IMR-90 (cell line): ENCODE results near the gene MUC6. TPM values are rescaled to one million over a fixed set of nuclear protein-coding genes. Genes with fewer than 3 reads are reported as not detected.

ENCODE experiments used
- ATAC-seq: fragments of 200-7000 bp; cut with Tn5 transposase; 2 replicates; pipeline ENCODE4 v1.9.1; 2020; ENCODE audit warnings: low read depth, mild to moderate bottlenecking, moderate library complexity
- BruUV-seq: library from RNA; stranded (reverse); fragments of 400-500 nt; replicated peaks from 2 replicates; lab custom pipeline; 2021; lab: Mats Ljungman, UMichigan
- CTCF ChIA-PET: fragments of 300-600 bp; formaldehyde crosslinking; extraction: SDS; loops from one replicate; lab custom pipeline; 2021; ENCODE audit warnings: antibody characterized with exemption; lab: Yijun Ruan, JAX
- POLR2A ChIA-PET: fragments of 300-600 bp; sonication (Branson Sonifier 250); formaldehyde crosslinking; loops from one replicate; lab custom pipeline; 2022; ENCODE audit warnings: antibody characterized with exemption; ENCODE audit not compliant: unreplicated experiment; lab: Charles Lee
- DNase-seq: peaks from one replicate; pipeline ENCODE4 v3.0.0; 2013
- H2AFZ ChIP-seq: replicated peaks from 2 replicates; pipeline ENCODE3; 2013; ENCODE audit warnings: low read length, mild to moderate bottlenecking; ENCODE audit not compliant: poor library complexity
- H2AK5ac ChIP-seq: 2 replicates; pipeline ENCODE4 v1.6.1; 2013; ENCODE audit warnings: low read depth, low read length, inconsistent platforms
- H2AK9ac ChIP-seq: replicated peaks from 2 replicates; pipeline ENCODE3; 2013; ENCODE audit warnings: mild to moderate bottlenecking, low read depth, low read length, moderate library complexity; ENCODE audit not compliant: poor library complexity
- H2BK120ac ChIP-seq: 2 replicates; pipeline ENCODE4 v1.6.1; 2013; ENCODE audit warnings: low read depth, low read length, inconsistent platforms
- H2BK15ac ChIP-seq: 3 replicates; pipeline ENCODE4 v1.6.1; 2013; ENCODE audit warnings: low read depth, low read length, inconsistent platforms
- H2BK20ac ChIP-seq: 2 replicates; pipeline ENCODE4 v1.6.1; 2013; ENCODE audit warnings: low read depth, mild to moderate bottlenecking, inconsistent platforms, low read length, moderate library complexity
- H2BK5ac ChIP-seq: 2 replicates; pipeline ENCODE4 v1.6.1; 2013; ENCODE audit warnings: mild to moderate bottlenecking, low read depth, low read length, inconsistent platforms; ENCODE audit not compliant: poor library complexity, severe bottlenecking
- H3K14ac ChIP-seq: replicated peaks from 2 replicates; pipeline ENCODE4 v1.6.1; 2013; ENCODE audit warnings: low read depth, low read length, inconsistent platforms
- H3K18ac ChIP-seq: 2 replicates; pipeline ENCODE4 v1.6.1; 2013; ENCODE audit warnings: low read depth, low read length, control low read depth
- H3K23ac ChIP-seq: 2 replicates; pipeline ENCODE4 v1.6.1; 2013; ENCODE audit warnings: low read depth, low read length, inconsistent platforms
- H3K27ac ChIP-seq: 2 replicates; pipeline ENCODE4 v1.5.1; 2013; ENCODE audit warnings: mild to moderate bottlenecking, control low read depth, low read length; ENCODE audit not compliant: insufficient read depth
- H3K27me3 ChIP-seq: 2 replicates; pipeline ENCODE4 v1.6.1; 2013; ENCODE audit warnings: low read length; ENCODE audit not compliant: control insufficient read depth, insufficient read depth
- H3K36me3 ChIP-seq: 2 replicates; pipeline ENCODE4 v1.6.1; 2013; ENCODE audit warnings: low read length, mixed read lengths; ENCODE audit not compliant: control insufficient read depth, insufficient read depth
- H3K4ac ChIP-seq: 2 replicates; pipeline ENCODE4 v1.6.1; 2013; ENCODE audit warnings: low read depth, low read length, inconsistent platforms
- H3K4me1 ChIP-seq: 2 replicates; pipeline ENCODE4 v1.6.1; 2013; ENCODE audit warnings: low read length, mixed read lengths; ENCODE audit not compliant: control insufficient read depth, insufficient read depth
- H3K4me2 ChIP-seq: 2 replicates; pipeline ENCODE4 v1.6.1; 2013; ENCODE audit warnings: low read depth, mild to moderate bottlenecking, control low read depth, low read length, moderate library complexity
- H3K4me3 ChIP-seq: 2 replicates; pipeline ENCODE4 v1.5.1; 2013; ENCODE audit warnings: low read depth, mild to moderate bottlenecking, control low read depth, low read length, moderate library complexity; ENCODE audit not compliant: insufficient read depth
- H3K56ac ChIP-seq: 2 replicates; pipeline ENCODE4 v1.6.1; 2013; ENCODE audit warnings: low read length, inconsistent platforms; ENCODE audit not compliant: insufficient read depth; ENCODE audit errors: extremely low read depth
- H3K79me1 ChIP-seq, 2 experiments: 2 replicates each; pipeline ENCODE4 v1.6.1; 2013; ENCODE audit warnings: low read length in 2 of 2, inconsistent platforms in 1 of 2, low read depth in 1 of 2
- H3K9ac ChIP-seq: 2 replicates; pipeline ENCODE4 v1.6.1; 2013; ENCODE audit warnings: low read depth, low read length, control low read depth
- H3K9me1 ChIP-seq: 2 replicates; pipeline ENCODE4 v1.6.1; 2013; ENCODE audit warnings: low read length, inconsistent platforms; ENCODE audit not compliant: insufficient read depth
- H3K9me3 ChIP-seq: 2 replicates; pipeline ENCODE4 v1.6.1; 2013; ENCODE audit warnings: low read length; ENCODE audit not compliant: control insufficient read depth, insufficient read depth
- H4K20me1 ChIP-seq: 2 replicates; pipeline ENCODE4 v1.6.1; 2013; ENCODE audit warnings: low read length, inconsistent platforms; ENCODE audit not compliant: insufficient read depth
- H4K5ac ChIP-seq: 2 replicates; pipeline ENCODE4 v1.6.1; 2013; ENCODE audit warnings: mild to moderate bottlenecking, low read depth, low read length, control low read depth
- H4K8ac ChIP-seq, 2 experiments: 2 replicates each; pipeline ENCODE4 v1.6.1; 2013; ENCODE audit warnings: low read depth in 2 of 2, low read length in 2 of 2, control low read depth in 1 of 2, inconsistent platforms in 1 of 2
- H4K91ac ChIP-seq: 2 replicates; pipeline ENCODE4 v1.6.1; 2013; ENCODE audit warnings: low read depth, low read length, inconsistent platforms; ENCODE audit not compliant: insufficient read depth
- BHLHE40 ChIP-seq: fragments of 150-350 bp; IDR thresholded peaks from 2 replicates; pipeline ENCODE4 v1.6.1; 2016; ENCODE audit warnings: mild to moderate bottlenecking, low read depth, low read length
- CEBPB ChIP-seq: IDR thresholded peaks from 2 replicates; pipeline ENCODE4 v1.6.1; 2012; ENCODE audit warnings: low read depth, low read length, improper control_type of control experiment
- CHD1 ChIP-seq: IDR thresholded peaks from 2 replicates; pipeline ENCODE4 v1.6.1; 2012; ENCODE audit warnings: low read depth, low read length, improper control_type of control experiment
- CTCF ChIP-seq: conservative IDR thresholded peaks from 2 replicates; pipeline ENCODE4 v1.5.1; 2012; ENCODE audit warnings: mild to moderate bottlenecking, low read depth, low read length, improper control_type of control experiment
- ELK1 ChIP-seq: fragments of 150-350 bp; IDR thresholded peaks from 2 replicates; pipeline ENCODE4 v1.6.1; 2016; ENCODE audit warnings: low read depth, mild to moderate bottlenecking, low read length, moderate library complexity, borderline replicate concordance
- FOS ChIP-seq: fragments of 150-350 bp; IDR thresholded peaks from 2 replicates; pipeline ENCODE4 v1.6.1; 2016; ENCODE audit warnings: low read depth, low read length
- MAFK ChIP-seq: IDR thresholded peaks from 2 replicates; pipeline ENCODE4 v1.6.1; 2012; ENCODE audit warnings: low read depth, low read length, improper control_type of control experiment
- MAZ ChIP-seq: IDR thresholded peaks from 2 replicates; pipeline ENCODE4 v1.6.1; 2012; ENCODE audit warnings: low read depth, mild to moderate bottlenecking, low read length, improper control_type of control experiment, moderate library complexity, borderline replicate concordance
- MXI1 ChIP-seq: IDR thresholded peaks from 2 replicates; pipeline ENCODE4 v1.6.1; 2012; ENCODE audit warnings: low read depth, mild to moderate bottlenecking, low read length, moderate library complexity, borderline replicate concordance
- NFE2L2 ChIP-seq: fragments of 150-350 bp; IDR thresholded peaks from 2 replicates; pipeline ENCODE4 v1.6.1; 2016; ENCODE audit warnings: low read depth, mild to moderate bottlenecking, low read length
- POLR2A ChIP-seq: IDR thresholded peaks from 2 replicates; pipeline ENCODE4 v1.6.1; 2012; ENCODE audit warnings: mild to moderate bottlenecking, low read depth, low read length
- RAD21 ChIP-seq: IDR thresholded peaks from 2 replicates; pipeline ENCODE4 v1.6.1; 2012; ENCODE audit warnings: low read length, improper control_type of control experiment
- RCOR1 ChIP-seq: IDR thresholded peaks from 2 replicates; pipeline ENCODE4 v1.6.1; 2012; ENCODE audit warnings: mild to moderate bottlenecking, low read length, improper control_type of control experiment; ENCODE audit not compliant: insufficient replicate concordance
- RFX5 ChIP-seq: IDR thresholded peaks from 2 replicates; pipeline ENCODE4 v1.8.0; 2012; ENCODE audit warnings: low read depth, mild to moderate bottlenecking, low read length, moderate library complexity
- SMC3 ChIP-seq: fragments of 150-350 bp; IDR thresholded peaks from 2 replicates; pipeline ENCODE4 v1.6.1; 2016; ENCODE audit warnings: low read depth, mild to moderate bottlenecking, antibody characterized with exemption, low read length, moderate library complexity
- USF2 ChIP-seq: fragments of 150-350 bp; IDR thresholded peaks from 2 replicates; pipeline ENCODE4 v1.6.1; 2017; ENCODE audit warnings: mild to moderate bottlenecking, antibody characterized with exemption, low read length, low read depth
- WGBS, 2 experiments: methylation state at CpG; one replicate each; pipeline versions ENCODE4 v1.1.5 to v1.1.7; 2013; ENCODE audit warnings: missing lambda C conversion rate in 2 of 2; ENCODE audit not compliant: insufficient read length in 1 of 2; ENCODE audit errors: extremely low coverage in 2 of 2; 5-methylcytosine and 5-hydroxymethylcytosine counted together
- dilution Hi-C: fragments of 300-500 bp; cut with HindIII; formaldehyde crosslinking; loops from one replicate; pipeline ENCODE4 v1.14.3; 2018; ENCODE audit warnings: low sequenced_read_pairs; ENCODE audit not compliant: unreplicated experiment
- in situ Hi-C: fragments of 300-500 bp; cut with MboI; formaldehyde crosslinking; loops from 3 replicates; pipeline ENCODE4 v1.14.3; 2019; ENCODE audit warnings: low sequenced_read_pairs, inconsistent platforms, mixed read lengths
- intact Hi-C: fragments of 100-400 bp; cut with micrococcal nuclease; formaldehyde crosslinking; loops from 2 replicates; pipeline ENCODE4 v1.10.0; 2022
- polyA plus RNA-seq, 3 experiments: library from polyadenylated mRNA; depleted of rRNA; stranded (reverse); fragments of >200 nt; gene quantifications; 2 replicates each; pipeline ENCODE4 v1.2.3, GENCODE V29; 2012; ENCODE audit warnings: low replicate concordance in 1 of 3
- total RNA-seq: library from RNA; depleted of rRNA; stranded (reverse); fragments of >200 nt; gene quantifications from 2 replicates; pipeline ENCODE4 v1.2.3, GENCODE V29; 2012

Gene MUC6
- total and polyA plus RNA-seq, 2 of the 4 experiments (the other 2 are of a cell fraction) = not detected

- 95% methylated on average over 6 of the region's 19 CpGs; no CpG with 5 or more reads in 1 of the 2 experiments for WGBS, 2 experiments
- CTCF ChIA-PET = no interaction called here
- Histone ChIP-seq H2BK15ac (no peak overlapping the region), H4K20me1 (peaks cover 12% of the 10 kb centered on the region), H3K9me1 (peaks cover 9% of the 10 kb centered on the region), H3K23ac (no peak overlapping the region), H2AK5ac (no peak overlapping the region), H2BK5ac (no peak overlapping the region), H3K27me3 (no peaks in the 10 kb centered on the region), H2AK9ac (no peak overlapping the region), H4K5ac (no peak overlapping the region), H2AFZ (no peak overlapping the region), H2BK20ac (no peak overlapping the region), H4K8ac (no peak overlapping the region), H3K9me3 (no peaks in the 10 kb centered on the region), H3K14ac (no peak overlapping the region), H3K9ac (no peak overlapping the region), H3K4me2 (no peak overlapping the region), H3K79me1 (peaks cover 11 to 19% of the 10 kb centered on the region in 2 experiments), H3K4ac (no peak overlapping the region), H4K91ac (no peak overlapping the region), H3K4me3 (no peak overlapping the region), H3K18ac (no peak overlapping the region), H3K27ac (no peak overlapping the region), H3K56ac (no peak overlapping the region), H3K36me3 (no peaks in the 10 kb centered on the region), H2BK120ac (no peak overlapping the region), H3K4me1 (no peaks in the 10 kb centered on the region)
- intact Hi-C loops = no loop called here
- no TSS peak for BruUV-seq
- DNase-seq = no peak
- in situ Hi-C loops = no loop called here
- TF ChIP-seq RFX5 (no peak), NFE2L2 (no peak), CTCF (no peak), RAD21 (no peak), POLR2A (no peak), CEBPB (no peak), USF2 (no peak), FOS (no peak), MXI1 (no peak), MAZ (no peak), SMC3 (no peak), RCOR1 (no peak), CHD1 (no peak), BHLHE40 (no peak), MAFK (no peak), ELK1 (no peak)
- no peak for ATAC-seq
- POLR2A ChIA-PET = no interaction called here
- dilution Hi-C loops = no loop called here
These were observed 16.2 kb downstream of the MUC6 start for GRCh38 chr11:1020211-1020905.
